Central memory CD4-positive, alpha-beta T cell (primary cell): Measurements from ENCODE around the gene RAET1E.
"Not testable (repeated sequence)": the region's sequence is repeated elsewhere in the genome, so short reads cannot be mapped to it uniquely, and the experiment has no call there.

Experiments used
- DNase-seq: peaks from one replicate; pipeline ENCODE4 v3.0.0; 2022

RAET1E gene

GRCh38 chr6:149908480-149908879 lies 10.6 kb upstream of the RAET1E start:
- not testable (repeated sequence) for DNase-seq

- no peak for DNase-seq
These were observed 9.4 kb upstream of the RAET1E start for GRCh38 chr6:149907317-149907716.

- DNase-seq, result no peak
These were observed 8.5 kb upstream of the RAET1E start for GRCh38 chr6:149906405-149906804.

- no peak for DNase-seq
These were observed 8.0 kb upstream of the RAET1E start for GRCh38 chr6:149905911-149906371.

GRCh38 chr6:149905371-149905910 lies 7.5 kb upstream of the RAET1E start:
- DNase-seq, result no peak

GRCh38 chr6:149904661-149905370 lies 6.9 kb upstream of the RAET1E start:
- no peak for DNase-seq

GRCh38 chr6:149903938-149904611 lies 6.2 kb upstream of the RAET1E start:
- no peak for DNase-seq

GRCh38 chr6:149901444-149902140 lies 3.7 kb upstream of the RAET1E start:
- no peak for DNase-seq

- DNase-seq, result no peak
These were observed 2.9 kb upstream of the RAET1E start for GRCh38 chr6:149900620-149901443.

- no peak for DNase-seq
These were observed 2.2 kb upstream of the RAET1E start for GRCh38 chr6:149899926-149900619.

GRCh38 chr6:149899486-149899885 lies 1.6 kb upstream of the RAET1E start:
- no peak for DNase-seq

- DNase-seq, result no peak
These were observed 1.1 kb upstream of the RAET1E start for GRCh38 chr6:149898966-149899365.

GRCh38 chr6:149897015-149897697 lies 757 bp downstream of the RAET1E start:
- DNase-seq, result no peak

GRCh38 chr6:149896491-149896890 lies 1.4 kb downstream of the RAET1E start:
- DNase-seq, result no peak

- peak; percentile 45 for DNase-seq
These were observed 2.1 kb downstream of the RAET1E start for GRCh38 chr6:149895833-149896271.

GRCh38 chr6:149895048-149895590 lies 2.8 kb downstream of the RAET1E start:
- no peak for DNase-seq

- not testable (repeated sequence) for DNase-seq
These were observed 6.0 kb downstream of the RAET1E start for GRCh38 chr6:149891864-149892263.

GRCh38 chr6:149891259-149891658 lies 6.7 kb downstream of the RAET1E start:
- DNase-seq, result no peak

GRCh38 chr6:149890629-149891045 lies 7.3 kb downstream of the RAET1E start:
- DNase-seq, result no peak

- no peak for DNase-seq
These were observed 8.6 kb downstream of the RAET1E start for GRCh38 chr6:149889326-149889725.

- DNase-seq, result no peak
These were observed 9.3 kb downstream of the RAET1E start for GRCh38 chr6:149888659-149889058.
